PFSK-1 (cell line): ENCODE results near the gene CEP135.

Experiments
- POLR2AphosphoS5 ChIP-seq: IDR thresholded peaks from 2 replicates; pipeline ENCODE4 v1.6.1; 2012; ENCODE audit warnings: low read depth, mild to moderate bottlenecking, control low read depth, low read length, moderate library complexity
- REST ChIP-seq, 2 experiments: IDR thresholded peaks; 2 replicates each; pipeline versions ENCODE4 v1.6.1 to v1.8.0; 2011 to 2012; ENCODE audit warnings: low read depth in 2 of 2, low read length in 2 of 2, control low read depth in 1 of 2, inconsistent platforms in 1 of 2, mild to moderate bottlenecking in 1 of 2, moderate library complexity in 1 of 2; ENCODE audit not compliant: insufficient read depth in 1 of 2

GRCh38 chr4:55949482-55949802, 697 bp downstream of the CEP135 start:
- no peak for TF ChIP-seq POLR2AphosphoS5
- no peak for TF ChIP-seq REST (IDR thresholded peaks at IDR 0.05; ENCODE audit: insufficient read depth in 1 of 2, low read depth in 2 of 2, low read length in 2 of 2)
